ENCODE results near the gene AUTS2.
"Not testable (repeated sequence)": the region's sequence is repeated elsewhere in the genome, so short reads cannot be mapped to it uniquely, and the experiment has no call there.

AUTS2 gene

DNA sequence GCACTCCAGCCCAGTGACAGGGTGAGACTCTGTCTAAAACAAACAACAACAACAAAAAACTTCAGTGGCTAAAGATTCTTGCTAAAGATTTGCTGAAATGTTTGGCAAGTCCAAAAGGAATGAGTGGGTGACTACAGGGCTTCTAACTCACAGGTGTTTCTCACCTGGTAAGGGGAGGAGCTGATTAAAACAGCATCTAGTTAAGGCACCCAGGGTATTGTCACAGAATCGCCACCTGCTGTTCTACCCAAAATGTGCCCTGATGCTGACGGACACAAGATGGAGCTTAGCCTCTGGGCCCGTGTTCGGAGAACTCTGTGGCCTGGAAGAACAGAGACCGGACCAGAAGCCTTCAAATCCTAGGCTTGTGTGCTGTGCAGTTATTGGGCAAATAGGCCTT, 1197.7 kb downstream of the AUTS2 start:
- DNase-seq (ENCODE audit: low read depth in 3 of 3): no peak

DNA sequence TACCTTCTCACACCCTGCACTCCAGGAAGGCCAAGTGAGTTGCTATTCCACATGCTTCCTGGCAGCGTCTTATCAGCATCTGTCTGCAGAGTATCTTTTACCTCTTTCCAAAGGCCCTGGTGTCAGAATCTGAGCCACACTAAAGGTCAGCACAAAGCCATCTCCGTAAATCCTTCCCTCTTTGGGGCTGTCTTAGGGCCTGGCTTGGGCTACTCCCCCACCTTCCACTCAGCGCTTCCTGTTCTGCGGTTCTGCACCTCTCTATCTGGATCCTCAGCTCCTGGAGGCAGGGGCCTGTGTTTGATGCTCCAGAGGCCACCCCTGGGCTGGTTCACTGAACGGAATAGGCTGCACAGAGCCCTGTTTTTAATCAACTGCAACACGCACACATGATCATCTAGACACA, 1198.8 kb downstream of the AUTS2 start:
- DNase-seq (ENCODE audit: low read depth in 3 of 3): no peak

DNA sequence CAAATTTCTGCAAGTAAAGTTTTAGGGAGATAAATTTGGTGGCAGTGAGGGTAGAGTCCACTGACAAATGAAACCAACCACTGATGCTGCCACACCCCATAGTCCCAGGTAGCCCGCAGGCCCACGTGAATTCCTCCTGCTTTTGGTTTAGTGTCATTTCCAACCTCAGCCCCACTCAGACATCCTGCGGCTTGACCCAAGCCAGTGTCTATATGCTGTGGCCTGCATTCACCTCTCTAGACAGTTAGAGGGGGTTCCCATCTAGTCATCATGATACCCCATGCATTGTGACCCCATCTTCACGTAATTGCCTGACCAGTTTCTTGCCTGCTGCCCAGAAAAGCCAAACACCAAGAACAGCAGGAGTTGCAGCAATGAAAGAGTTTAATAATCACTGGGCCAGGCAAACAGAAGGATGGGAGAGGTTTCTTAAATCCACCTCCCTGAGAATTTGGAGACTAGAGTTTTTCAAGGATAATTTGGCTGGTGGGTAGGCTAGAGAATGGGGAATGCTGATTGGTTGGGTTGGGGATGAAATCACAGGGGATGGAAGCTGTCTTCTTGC, 1201.6 kb downstream of the AUTS2 start:
- DNase-seq (ENCODE audit: low read depth in 3 of 3): no peak

DNA sequence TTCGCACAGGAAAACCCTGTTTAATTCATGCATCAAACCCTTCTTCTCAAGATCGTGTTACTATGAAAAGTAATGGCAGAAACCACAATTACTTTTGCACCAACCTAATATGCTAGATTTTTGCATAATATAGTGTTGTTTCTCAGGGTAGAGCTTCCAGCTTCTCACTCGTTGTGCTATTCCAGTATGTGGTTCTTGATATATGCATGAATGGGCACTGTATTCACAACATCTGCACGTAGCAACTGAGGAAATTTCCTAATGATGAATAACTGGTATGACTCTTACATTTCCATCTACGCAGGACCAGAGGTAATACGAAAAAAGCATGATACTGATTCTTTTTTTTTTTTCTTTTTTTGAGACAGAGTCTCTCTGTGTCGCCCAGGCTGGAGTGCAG, 1207.1 kb downstream of the AUTS2 start:
- DNase-seq (ENCODE audit: low read depth in 3 of 3): no peak

DNA sequence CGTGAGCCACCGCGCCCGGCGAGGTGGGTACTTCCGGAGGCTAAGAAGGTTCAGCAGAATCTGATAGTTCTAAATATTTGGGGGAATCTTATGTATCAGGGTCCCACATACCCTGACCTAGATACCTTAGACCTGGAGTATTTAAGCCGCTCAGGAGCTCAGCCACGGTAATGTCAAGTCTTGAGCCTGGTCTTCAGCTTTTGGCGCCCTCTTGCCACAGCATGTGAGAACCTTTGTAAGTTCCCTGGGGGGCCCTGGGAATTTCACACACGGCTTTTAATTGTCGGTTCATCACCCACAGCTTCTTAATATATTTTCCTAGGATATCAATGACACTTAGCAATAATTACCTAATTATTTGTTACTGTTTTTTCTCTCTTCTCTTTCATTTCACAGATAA, 1209.4 kb downstream of the AUTS2 start:
- no peak for DNase-seq (ENCODE audit: low read depth in 3 of 3)

DNA sequence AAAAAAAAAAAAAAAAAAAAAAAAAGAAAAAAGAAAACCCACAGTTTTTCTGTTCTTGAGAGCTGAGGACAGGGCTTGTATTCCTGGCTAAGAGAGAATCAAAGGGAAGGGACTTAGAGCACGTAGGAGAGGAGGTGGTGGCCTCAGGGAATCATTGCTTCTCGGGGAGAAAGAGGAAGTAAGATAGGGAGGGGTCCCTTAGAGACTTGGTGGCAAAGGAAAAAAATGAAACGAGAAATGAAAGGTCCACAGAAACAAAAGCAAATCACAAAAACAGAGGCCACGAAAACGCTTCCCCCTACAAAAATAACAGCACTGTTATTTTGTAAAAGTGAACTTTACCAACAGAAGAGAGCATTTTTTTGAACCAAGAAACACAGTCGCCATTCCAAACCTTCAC, 1210.6 kb downstream of the AUTS2 start:
- no peak for DNase-seq (ENCODE audit: low read depth in 3 of 3)

DNA sequence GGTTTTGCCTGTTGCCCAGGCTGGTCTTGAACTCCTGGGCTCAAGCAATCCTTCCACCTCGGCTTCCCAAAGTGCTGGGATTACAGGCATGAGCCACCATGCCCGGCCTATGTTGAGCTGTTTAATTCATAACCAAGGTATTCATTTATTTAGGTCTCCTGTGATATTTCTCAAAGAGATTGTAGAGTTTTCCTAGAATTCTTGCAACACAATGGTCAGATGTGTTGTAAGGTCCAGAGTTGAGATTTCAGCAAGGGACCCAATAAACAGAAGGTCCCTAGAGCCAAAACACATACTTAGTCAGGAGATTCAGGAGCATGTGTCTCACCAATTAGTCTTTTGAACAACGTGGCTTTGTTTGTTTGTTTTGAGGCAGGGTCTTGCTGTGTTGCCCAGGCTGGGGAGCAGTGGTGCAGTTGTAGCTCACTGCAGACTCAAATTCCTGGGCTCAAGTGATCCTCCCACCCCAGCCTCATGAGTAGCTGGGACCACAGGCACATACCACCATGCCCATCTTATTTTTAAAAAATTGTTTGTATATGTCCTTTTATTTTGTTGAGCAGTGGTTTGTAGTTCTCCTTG, 1212.4 kb downstream of the AUTS2 start:
- no peak for DNase-seq (ENCODE audit: low read depth in 3 of 3)

DNA sequence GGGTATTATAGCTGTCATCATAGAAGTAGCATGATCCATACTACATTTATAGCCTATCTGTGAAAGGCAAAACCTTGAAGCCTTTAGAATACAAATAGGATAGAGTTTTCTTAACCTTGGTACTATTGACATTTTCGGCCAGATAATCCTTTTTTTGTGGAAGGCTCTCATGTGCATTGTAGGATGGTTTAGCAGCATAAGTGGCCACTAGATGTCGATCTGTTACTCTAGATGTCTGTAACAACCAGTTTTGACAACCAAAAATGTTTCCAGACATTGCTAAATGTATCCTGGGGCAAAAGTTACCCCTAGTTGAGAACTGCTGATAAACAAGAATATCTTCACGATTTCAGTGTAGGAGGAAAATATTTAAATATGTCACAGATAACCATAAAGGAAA, 1214.2 kb downstream of the AUTS2 start:
- DNase-seq (ENCODE audit: low read depth in 3 of 3): no peak

DNA sequence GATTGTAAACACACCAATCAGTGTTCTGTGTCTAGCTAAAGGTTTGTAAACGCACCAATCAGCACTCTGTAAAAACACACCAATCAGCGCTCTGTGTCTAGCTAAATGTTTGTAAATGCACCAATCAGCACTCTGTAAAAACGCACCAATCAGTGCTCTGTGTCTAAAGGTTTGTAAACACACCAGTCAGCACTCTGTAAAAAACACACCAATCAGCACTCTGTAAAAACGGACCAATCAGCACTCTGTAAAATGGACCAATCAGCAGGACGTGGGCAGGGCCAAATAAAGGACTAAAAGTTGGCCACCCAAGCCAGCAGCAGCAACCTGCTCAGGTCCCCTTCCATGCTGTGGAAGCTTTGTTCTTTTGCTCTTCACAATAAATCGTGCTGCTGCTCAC, 1224.2 kb downstream of the AUTS2 start:
- not testable (repeated sequence) for DNase-seq (ENCODE audit: low read depth in 3 of 3)

DNA sequence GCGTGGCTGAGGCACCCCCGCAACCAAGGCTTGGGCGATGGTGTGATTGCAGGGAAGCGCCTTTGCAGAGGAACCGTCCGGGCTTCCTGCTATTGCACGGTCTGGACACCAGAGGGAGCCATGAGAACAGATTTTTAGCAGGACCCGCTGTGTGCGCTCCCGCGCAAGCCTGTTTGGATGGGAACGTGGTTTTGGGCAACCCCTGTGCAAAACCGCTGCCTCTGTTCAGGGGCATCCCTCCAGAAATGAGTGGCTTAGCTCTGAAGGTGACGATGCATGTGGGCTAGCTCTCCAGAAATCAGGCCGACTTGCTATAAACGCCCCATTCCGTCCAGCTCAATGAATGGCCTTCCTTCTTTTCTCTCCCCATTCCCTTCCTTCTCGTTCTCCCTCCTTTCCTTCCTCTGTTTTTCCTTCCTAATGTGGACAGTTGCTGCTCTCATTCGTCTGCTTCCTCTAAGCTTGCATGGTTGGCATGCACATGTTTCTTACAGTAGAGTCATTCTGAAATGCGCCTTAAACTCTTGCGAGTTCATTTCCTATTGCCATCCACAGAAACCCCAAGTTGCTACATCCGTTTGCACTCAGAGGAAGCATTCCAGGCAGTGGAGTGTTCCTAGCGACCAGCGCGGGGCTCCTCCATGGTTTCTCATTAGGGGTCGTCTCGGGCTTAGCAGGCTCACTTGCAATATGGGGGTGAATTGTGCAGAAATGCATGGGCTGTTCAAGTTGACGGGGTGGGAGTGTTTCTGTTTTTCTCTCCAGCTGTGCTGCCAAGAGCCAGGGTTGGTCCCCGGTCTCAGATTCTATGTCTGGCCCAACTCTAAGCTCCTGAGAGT, 1231.2 kb downstream of the AUTS2 start:
- DNase-seq (ENCODE audit: low read depth in 3 of 3): peak; percentile 24 to 39 (median 29)

DNA sequence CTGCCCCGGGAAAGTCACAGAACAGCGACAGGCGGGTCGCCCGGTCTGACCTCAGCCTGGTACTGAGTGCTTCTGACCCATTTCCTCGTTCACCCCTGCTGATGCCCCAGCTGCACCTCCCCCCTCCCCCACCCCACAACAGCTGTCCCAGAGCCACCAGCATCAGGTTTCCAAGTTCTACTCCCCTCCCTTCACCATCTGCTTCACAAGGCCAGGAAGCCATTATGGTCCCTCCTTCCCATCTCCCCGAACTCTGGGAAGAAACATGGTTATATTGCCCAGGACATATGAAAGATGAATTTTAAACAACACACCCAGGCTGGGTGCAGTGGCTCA, 1231.8 kb downstream of the AUTS2 start:
- no peak for DNase-seq (ENCODE audit: low read depth in 3 of 3)

DNA sequence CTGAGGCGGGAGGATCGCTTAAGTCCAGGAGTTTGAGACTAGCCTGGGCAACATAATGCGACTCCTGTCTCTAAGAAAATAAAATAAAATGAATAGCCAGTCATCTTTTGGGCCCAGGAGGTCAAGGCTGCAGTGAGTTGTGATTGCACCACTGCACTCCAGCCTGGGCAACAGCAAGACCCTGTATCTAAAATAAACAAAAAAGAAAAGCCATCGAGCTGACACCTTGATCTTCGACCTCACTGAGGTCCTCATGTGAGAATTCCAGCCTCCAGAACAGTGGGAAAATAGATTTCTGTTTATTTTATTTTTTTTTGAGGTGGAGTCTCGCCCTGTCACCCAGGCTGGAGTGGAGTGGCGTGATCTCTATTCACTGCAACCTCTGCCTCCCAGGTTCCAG, 1232.2 kb downstream of the AUTS2 start:
- no peak for DNase-seq (ENCODE audit: low read depth in 3 of 3)

DNA sequence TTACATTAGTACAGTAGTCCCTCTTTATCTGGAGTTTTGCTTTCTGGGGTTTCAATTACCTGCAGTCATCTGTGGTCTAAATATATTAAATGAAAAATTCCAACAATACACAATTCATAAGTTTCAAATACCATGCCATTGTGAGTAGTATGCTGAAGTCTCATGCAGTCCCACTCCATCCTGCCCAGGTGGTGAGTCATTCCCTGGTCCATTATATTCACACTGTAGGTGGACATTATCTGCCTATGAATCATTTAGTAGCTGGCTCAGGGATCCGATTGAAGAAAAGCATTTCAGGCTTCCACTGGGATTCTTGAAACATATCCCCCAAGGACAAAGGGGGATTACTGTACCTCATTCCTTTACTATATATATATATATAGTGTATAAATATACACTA, 1235.5 kb downstream of the AUTS2 start:
- no peak for DNase-seq (ENCODE audit: low read depth in 3 of 3)

DNA sequence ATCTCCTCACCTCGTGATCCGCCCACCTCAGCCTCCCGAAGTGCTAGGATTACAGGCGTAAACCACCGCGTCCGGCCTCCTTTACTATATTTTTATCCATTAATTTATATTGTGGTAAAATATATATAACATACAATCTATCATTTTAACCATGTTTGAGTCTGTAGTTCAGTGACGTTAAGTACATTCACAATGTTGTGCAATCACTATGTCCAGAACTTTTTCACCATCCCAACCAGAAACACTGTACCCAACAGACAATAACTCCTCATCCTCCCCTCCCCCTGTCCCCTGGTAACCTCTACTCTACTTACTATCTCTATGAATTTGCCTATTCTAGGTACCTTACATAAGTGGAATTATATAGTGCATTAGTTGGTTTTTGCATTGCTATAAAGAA, 1236.1 kb downstream of the AUTS2 start:
- DNase-seq (ENCODE audit: low read depth in 3 of 3): no peak

DNA sequence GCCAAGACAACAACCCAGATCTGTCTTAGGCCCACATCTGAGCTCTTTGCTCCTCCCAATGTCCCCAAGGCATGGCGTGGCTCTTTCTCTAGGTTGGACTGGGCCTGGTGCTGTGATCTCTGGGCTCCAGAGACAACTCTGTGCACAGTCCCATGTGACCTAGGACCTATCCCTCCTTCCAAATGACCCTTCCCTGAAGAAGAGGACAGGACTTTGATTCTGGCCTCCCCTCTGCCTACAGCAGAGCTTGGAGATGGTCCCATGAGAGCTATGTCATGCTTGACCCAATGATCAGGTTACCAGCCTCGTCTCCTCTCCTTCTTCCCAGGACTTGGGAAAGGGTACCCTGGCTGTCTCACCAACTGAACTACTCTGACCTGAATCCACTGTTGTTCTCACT, 1237.4 kb downstream of the AUTS2 start:
- no peak for DNase-seq (ENCODE audit: low read depth in 3 of 3)

DNA sequence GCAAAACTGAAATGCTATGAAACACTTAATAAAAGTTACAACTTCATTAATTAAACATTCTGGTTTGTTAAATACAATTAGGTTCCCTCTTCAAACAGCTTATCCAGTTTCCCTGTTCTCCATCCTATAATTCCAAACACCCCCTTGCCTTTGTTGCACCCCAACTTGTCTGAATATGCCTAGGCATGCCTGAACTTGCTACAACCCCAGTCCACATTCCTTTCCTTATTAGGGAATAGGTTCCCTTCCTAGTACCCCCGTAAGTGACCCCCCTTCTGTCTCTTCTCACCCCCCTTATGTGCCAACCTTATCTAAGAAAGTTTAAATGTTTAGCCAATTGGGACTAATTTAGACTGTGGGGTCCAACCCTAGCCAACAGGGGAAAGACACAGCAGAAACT, 1238.0 kb downstream of the AUTS2 start:
- DNase-seq (ENCODE audit: low read depth in 3 of 3): no peak

DNA sequence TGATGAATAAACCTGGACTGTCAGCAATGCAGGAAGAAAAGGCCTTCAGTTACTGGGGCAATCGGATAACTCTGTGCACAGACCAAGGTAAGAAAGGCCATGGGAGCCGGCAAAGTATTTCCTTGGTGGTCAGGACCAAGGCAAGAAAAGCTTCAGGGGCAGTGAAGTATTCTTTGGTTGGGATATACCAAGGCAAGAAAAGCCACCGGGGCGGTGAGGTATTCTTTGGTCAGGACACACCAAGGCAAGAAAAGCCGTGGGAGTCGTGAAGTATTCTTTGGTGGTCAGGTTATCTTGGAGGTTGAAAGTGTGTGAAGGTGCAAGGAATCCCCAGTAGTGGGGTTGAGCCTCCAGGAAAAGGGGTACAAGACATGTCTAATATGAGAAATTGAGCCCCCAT, 1238.7 kb downstream of the AUTS2 start:
- DNase-seq (ENCODE audit: low read depth in 3 of 3): no peak

DNA sequence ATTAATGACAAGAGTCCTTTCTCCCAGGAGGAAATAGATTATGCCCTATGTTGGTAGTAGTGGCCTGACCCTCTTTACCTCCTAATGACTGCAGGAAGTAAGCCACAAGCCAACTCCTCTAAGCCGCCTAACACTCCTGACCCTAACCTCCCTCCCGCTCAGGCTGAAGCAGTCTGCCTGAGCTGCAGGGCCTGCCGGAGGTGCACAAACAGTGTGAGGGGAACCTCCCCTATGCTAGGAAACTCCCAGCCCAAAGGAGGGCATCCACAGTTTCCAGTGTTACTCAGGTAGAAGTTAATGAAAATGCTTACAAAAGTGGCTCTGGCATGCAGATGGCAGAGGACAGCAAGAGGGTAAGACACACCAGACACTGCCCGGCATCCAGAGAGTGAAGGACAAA, 1239.3 kb downstream of the AUTS2 start:
- no peak for DNase-seq (ENCODE audit: low read depth in 3 of 3)

DNA sequence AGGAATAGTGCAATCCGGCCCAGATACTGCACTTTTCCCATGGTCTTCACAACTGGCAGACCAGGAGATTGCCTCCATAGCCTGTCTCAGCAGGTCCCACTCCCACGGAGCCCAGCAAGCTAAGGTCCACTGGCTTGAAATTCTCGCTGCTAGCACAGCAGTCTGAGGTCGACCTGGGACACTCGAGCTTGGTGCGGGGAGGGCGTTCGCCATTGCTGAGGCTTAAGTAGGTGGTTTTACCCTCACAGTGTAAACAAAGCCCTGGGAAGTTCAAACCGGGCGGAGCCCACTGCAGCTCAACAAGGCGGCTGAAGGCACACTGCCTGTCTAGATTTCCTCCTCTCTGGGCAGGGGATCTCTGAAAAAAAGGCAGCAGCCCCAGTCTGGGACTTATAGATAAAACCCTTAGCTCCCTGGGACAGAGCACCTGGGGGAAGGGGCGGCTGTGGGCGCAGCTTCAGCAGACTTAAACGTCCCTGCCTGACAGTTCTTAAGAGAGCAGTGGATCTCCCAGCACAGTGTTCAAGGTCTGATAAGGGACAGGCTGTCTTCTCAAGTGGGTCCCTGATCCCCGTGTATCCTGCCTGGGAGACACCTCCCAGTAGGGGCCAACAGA, 1240.1 kb downstream of the AUTS2 start:
- no peak for DNase-seq (ENCODE audit: low read depth in 3 of 3)
